Activated naive CD4-positive, alpha-beta T cell treated with anti-CD3 and anti-CD28 coated beads, Interleukin-2, amount 50 U/mL, for 24 hours (primary cell): ENCODE data around the gene AMN1.
"Not testable (repeated sequence)": the region's sequence is repeated elsewhere in the genome, so short reads cannot be mapped to it uniquely, and the experiment has no call there.

Experiments used
- H3K27ac Mint-ChIP-seq: one replicate; pipeline ENCODE4 v1.8.0; 2021; ENCODE audit warnings: mild to moderate bottlenecking, mixed read lengths
- H3K27me3 Mint-ChIP-seq: one replicate; pipeline ENCODE4 v1.8.0; 2021; ENCODE audit warnings: mixed read lengths
- H3K36me3 Mint-ChIP-seq: one replicate; pipeline ENCODE4 v1.8.0; 2021; ENCODE audit warnings: mixed read lengths
- H3K4me1 Mint-ChIP-seq: one replicate; pipeline ENCODE4 v1.8.0; 2021; ENCODE audit warnings: mixed read lengths
- H3K4me3 Mint-ChIP-seq: one replicate; pipeline ENCODE4 v1.8.0; 2021; ENCODE audit warnings: mild to moderate bottlenecking, mixed read lengths
- H3K9me3 Mint-ChIP-seq: one replicate; pipeline ENCODE4 v1.8.0; 2021; ENCODE audit warnings: mixed read lengths

AMN1 gene

DNA sequence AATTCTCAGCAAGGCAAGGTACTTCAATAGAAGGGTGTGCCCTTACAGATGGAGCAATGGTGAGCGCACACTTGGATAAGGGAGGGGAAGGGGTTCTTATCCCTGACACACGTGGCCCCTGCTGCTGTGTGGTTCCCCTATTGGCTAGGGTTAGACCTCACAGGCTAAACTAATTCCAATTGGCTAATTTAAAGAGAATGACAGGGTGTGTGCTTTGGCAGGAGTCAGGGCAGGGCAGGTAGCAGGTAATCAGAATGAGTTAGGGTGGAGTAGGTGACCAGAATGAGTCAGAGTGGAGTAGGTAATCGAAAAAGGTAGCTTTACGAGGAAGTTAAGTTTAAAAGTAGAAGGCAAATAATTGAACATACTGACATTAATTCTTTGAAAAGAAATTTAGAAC is 15.5 kb upstream of the AMN1 start:
- H3K4me1 Mint-ChIP-seq, result peaks cover 85% of the 10 kb centered on the region
- H3K27me3 Mint-ChIP-seq, H3K4me3 Mint-ChIP-seq, H3K27ac Mint-ChIP-seq, H3K36me3 Mint-ChIP-seq, H3K9me3 Mint-ChIP-seq: not testable (repeated sequence)

DNA sequence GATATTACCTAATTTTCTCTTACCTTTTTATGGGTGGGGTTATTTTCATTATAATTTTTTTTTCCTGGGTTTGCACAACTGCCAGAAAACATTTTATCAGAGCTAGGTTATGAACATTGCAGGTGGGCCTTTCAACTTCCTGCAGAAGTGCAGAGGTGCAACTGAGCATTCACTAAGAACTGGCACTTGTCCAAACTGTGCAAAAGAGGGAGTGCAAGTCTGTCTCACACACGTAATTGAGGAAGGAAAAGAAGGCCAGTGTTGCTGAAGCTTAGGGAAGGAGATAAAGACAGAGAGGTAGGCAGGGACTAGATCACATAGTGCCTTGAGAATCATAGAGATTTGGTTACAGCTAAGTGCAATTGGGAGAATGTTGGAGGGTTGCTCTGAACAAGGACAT is 14.1 kb upstream of the AMN1 start:
- Mint-ChIP-seq H3K27me3 (no peaks in the 10 kb centered on the region), H3K9me3 (no peaks in the 10 kb centered on the region), H3K27ac (no peak overlapping the region), H3K4me1 (peaks cover 85% of the 10 kb centered on the region), H3K36me3 (no peaks in the 10 kb centered on the region), H3K4me3 (no peak overlapping the region)

DNA sequence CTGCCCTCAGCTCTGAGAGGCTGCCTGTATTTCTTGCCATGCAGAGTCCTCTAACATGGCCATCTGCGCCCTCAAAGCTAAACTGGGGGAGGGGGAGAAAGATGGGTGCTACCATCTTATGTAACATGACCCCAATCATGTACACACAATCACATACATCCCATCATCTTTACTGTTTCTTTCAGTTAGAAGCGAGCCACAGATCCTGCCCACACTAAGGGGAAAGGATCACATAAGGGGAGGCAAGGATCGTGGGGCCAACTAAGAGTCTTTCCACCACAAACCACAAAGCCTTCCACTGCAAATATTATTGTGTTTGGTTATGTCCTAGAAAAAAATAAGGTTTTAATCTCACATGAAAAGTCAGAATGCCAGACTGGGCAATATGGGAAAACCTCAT is 11.8 kb upstream of the AMN1 start:
- H3K36me3 Mint-ChIP-seq, result no peaks in the 10 kb centered on the region
- H3K4me3 Mint-ChIP-seq, result no peak overlapping the region
- peaks cover 83% of the 10 kb centered on the region for H3K4me1 Mint-ChIP-seq

DNA sequence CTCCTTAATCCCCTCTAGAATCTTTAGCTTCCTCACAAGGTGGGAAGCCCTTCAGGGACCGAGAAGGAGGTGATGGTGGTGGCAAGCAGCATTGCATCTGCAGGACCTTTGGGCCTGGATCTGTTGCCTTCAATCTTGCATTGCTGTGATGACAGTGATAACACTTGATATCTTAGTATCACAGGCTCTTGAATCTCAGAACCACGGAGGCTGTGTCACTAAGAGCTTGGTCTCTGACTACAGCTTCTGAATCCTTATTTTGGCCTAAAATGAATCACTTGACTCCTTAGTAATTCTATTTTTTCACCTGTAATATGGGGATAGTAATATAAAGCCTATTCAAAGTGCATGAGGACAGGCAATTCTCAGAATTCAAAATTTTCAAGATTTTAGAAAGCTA is 8.9 kb upstream of the AMN1 start:
- peak overlapping the region; percentile 54 for H3K4me3 Mint-ChIP-seq
- H3K9me3 Mint-ChIP-seq, result no peaks in the 10 kb centered on the region
- peaks cover 78% of the 10 kb centered on the region for H3K4me1 Mint-ChIP-seq
- H3K27me3 Mint-ChIP-seq, result no peaks in the 10 kb centered on the region
- H3K36me3 Mint-ChIP-seq, result peaks cover 3% of the 10 kb centered on the region
- H3K27ac Mint-ChIP-seq, result peak overlapping the region; percentile 74

More for the DNA sequence above, 11.8 kb upstream of the AMN1 start:
- H3K9me3 Mint-ChIP-seq, result no peaks in the 10 kb centered on the region
- H3K27ac Mint-ChIP-seq, result peak overlapping the region; percentile 60
- no peaks in the 10 kb centered on the region for H3K27me3 Mint-ChIP-seq

DNA sequence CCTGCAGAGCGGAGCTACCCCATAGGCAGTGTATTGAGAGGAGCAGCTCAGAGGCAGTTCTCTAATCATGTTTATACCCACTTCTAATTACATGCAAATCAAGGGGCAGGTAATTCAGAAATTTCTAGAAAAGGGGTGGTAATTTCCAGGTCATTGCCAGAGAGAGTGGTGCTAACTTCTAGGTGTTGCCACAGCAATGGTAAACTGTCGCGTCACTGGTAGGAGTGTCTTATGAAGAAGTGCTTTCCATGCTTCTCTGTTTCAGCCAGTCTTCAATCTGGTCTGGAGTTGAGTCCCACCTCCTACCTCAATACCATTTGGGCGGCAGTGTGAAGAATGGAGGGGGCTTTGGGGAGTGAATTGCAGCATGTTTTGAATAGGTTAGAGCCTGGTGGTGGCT is 8.5 kb upstream of the AMN1 start:
- Mint-ChIP-seq H3K4me1 (peaks cover 76% of the 10 kb centered on the region), H3K36me3 (peaks cover 3% of the 10 kb centered on the region), H3K27ac (peak overlapping the region; percentile 95), H3K9me3 (no peaks in the 10 kb centered on the region), H3K4me3 (peak overlapping the region; percentile 54), H3K27me3 (no peaks in the 10 kb centered on the region)

DNA sequence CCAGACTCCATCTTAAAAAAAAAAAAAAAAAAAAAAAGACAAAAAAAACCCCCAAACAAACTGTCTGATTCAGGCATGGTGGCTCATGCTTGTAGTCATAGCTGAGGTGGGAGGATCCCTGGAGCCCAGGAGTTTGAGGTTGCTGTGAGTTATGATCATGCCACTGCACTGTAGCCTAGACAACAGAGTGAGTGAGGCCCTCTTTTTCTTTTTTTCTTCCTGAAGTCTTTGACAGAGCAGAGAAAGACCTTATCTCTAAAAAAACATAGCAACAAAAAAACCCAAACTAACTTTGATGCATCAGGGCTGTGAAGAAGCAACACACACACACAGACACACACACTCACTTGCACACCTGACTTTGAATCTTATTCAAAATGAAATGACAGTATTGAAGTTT is 7.7 kb upstream of the AMN1 start:
- H3K36me3 Mint-ChIP-seq, result peaks cover 3% of the 10 kb centered on the region
- no peaks in the 10 kb centered on the region for H3K27me3 Mint-ChIP-seq
- peak overlapping the region; percentile 95 for H3K27ac Mint-ChIP-seq
- peaks cover 73% of the 10 kb centered on the region for H3K4me1 Mint-ChIP-seq
- peak overlapping the region; percentile 71 for H3K4me3 Mint-ChIP-seq
- H3K9me3 Mint-ChIP-seq, result no peaks in the 10 kb centered on the region

DNA sequence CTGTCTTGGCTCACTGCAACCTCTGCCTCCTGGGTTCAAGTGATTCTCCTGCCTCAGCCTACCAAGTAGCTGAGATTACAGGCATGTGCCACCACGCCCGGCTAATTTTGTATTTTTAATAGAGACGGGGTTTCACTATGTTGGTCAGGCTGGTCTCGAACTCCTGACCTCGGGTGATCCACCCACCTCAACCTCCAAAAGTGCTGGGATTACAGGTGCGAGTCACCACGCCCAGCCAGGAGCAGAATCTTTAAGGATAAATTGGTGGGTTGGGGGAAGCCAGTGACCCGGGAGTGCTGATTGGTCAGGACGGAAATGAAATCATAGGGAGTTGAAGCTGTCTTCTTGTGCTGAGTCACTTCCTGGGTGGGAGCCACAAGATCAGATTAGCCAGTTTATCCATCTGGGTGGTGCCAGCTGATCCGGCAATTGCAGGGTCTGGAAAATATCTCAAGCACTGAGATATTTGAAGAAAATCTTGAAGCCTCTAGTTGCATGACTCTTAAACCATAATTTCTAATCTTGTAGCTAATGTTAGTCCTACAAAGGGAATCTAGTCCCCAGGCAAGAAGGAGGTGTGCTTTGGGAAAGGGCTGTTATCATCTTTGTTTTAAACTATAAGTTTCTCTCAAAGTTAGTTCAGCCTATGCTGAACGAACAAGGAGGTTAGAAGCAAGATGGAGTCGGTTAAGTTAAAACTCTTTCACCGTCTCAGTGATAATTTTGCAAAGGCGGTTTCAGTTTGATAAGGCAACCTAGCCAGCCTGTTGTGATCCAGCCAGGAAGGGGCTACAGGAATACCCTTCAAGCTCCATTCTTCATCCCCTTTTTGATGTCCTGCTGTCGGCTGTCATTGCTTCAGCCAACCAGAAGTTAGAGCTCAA is 5.0 kb upstream of the AMN1 start:
- peaks cover 13% of the 10 kb centered on the region for H3K36me3 Mint-ChIP-seq
- not testable (repeated sequence) for H3K9me3 Mint-ChIP-seq, H3K27me3 Mint-ChIP-seq, H3K4me3 Mint-ChIP-seq
- peaks cover 72% of the 10 kb centered on the region for H3K4me1 Mint-ChIP-seq
- H3K27ac Mint-ChIP-seq, result peak overlapping the region; percentile 93

DNA sequence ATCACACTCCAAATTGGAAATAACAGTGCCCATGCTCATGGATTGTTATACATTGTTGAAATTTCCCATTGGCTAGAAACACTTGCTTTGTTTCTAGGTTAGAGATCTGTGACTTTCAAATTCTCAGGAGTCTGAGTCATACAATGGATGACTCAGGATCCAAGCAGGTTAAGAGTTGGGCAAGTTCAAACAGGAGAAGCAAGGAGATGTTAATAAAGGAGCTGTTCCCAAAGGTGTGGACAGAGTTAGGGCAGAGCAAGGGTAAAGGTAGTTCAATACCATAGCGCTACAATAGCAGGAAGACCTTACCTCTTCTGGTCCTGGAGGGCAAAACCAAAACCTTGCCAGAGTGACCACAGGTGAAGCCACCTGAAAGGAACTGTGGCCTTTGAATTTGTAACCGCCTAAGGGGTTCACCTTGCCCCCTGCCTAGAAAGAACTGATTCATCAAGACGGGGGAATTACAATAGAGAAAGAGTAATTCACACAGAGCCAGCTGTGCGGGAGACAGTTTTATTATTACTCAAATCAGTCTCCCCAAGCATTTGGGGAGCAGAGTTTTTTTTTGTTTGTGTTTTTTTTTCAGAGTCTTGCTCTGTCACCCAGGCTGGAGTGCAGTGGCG is 4.2 kb upstream of the AMN1 start:
- peaks cover 13% of the 10 kb centered on the region for H3K36me3 Mint-ChIP-seq
- H3K27me3 Mint-ChIP-seq, result no peaks in the 10 kb centered on the region
- H3K4me1 Mint-ChIP-seq, result peaks cover 66% of the 10 kb centered on the region
- H3K4me3 Mint-ChIP-seq, result peak overlapping the region; percentile 45
- H3K9me3 Mint-ChIP-seq, result no peaks in the 10 kb centered on the region
- H3K27ac Mint-ChIP-seq, result peak overlapping the region; percentile 93

DNA sequence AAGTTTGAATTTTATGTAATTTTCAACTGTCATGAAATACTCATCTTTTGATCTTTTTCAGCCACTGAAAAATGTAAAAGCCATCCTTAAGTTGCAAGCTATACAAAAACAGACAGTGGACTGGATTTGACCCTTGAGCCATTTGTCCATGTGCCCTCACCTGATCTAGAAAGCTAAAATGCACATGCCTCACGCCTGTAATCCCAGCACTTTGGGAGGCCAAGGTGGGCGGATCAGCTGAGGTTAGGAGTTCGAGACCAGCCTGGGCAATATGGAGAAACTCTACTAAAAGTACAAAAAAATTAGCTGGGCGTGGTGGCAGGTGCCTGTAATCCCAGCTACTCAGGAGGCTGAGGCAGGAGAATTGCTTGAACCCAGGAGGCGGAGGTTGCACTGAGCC is 2.4 kb upstream of the AMN1 start:
- peak overlapping the region; percentile 51 for H3K4me3 Mint-ChIP-seq
- H3K9me3 Mint-ChIP-seq, H3K27ac Mint-ChIP-seq, H3K27me3 Mint-ChIP-seq: not testable (repeated sequence)
- H3K4me1 Mint-ChIP-seq, result peaks cover 61% of the 10 kb centered on the region
- H3K36me3 Mint-ChIP-seq, result peaks cover 23% of the 10 kb centered on the region

DNA sequence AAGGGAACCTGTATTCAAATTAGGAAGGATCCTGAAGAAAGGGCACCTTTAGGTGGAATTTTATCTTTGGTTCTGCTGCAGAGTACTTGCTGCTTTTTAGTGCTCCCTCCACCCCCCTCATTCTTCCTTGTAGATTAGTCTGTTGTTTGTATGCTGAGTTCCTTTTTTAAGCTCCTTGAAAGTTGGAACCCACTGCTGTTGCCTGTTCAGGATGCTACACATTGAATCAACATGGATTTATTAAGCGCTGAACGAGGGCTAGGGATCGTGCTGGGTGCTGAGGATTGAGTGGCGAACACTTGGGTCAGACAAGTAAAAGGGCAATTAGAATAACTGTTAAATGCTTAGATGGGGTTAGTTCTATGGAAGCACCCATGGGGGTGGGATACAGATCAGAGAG is 884 bp upstream of the AMN1 start:
- H3K9me3 Mint-ChIP-seq, result no peaks in the 10 kb centered on the region
- H3K4me1 Mint-ChIP-seq, result peaks cover 57% of the 10 kb centered on the region

DNA sequence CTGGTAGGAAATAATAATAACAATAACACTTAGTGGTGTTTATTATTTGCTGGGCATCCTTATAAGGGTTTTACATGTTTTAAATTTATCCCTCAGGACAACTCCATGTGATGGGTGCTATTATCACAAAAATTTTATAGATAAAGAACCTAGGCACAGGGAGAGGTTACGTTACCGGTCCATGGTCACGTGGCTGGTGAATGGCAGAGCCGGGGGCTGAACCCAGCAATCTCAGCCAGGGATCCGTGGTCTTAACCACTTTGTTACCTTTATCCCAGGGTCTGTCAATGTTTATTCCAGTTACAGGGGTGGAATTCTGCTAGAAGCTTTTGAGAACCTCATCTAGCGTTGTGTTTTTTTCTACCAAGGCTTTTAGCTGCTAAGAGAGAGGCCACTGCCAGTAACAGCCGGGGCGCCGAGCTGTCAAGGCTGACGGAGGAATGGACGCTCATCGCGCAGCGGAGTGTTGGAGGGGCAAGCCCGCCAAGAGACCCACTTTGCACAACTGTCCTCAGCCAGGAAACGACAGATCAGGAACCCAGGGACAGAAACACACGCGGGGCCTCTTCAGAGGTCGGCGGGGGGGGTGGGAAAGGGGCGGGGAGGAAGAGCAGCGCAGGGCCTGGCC is 418 bp downstream of the AMN1 start:
- Mint-ChIP-seq H3K27ac (peak overlapping the region; percentile 99), H3K9me3 (peaks cover 5% of the 10 kb centered on the region), H3K27me3 (no peaks in the 10 kb centered on the region), H3K4me1 (peaks cover 55% of the 10 kb centered on the region), H3K4me3 (peak overlapping the region; percentile 99), H3K36me3 (peaks cover 37% of the 10 kb centered on the region)

More for the DNA sequence above, 884 bp upstream of the AMN1 start:
- Mint-ChIP-seq H3K27ac (peak overlapping the region; percentile 99), H3K4me3 (peak overlapping the region; percentile 99), H3K36me3 (peaks cover 29% of the 10 kb centered on the region), H3K27me3 (no peaks in the 10 kb centered on the region)

DNA sequence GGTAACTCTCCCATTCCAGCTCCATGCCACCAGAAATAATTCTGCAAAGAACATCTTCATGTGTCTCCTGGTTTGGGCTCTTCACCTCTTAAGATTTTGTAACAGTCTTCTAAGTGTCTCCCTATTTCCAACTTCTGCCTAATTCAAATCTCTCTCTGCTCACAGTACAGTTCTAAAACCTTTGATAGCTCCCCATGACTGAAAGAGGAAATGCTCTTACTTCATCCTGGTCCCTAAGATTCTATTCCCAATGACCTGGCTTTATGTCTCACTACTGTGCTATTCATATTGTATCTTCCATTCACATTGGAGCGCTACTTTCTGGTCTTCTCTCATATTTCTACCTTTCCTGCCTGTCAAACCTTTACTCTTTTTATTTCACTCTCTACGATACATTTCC is 1.6 kb downstream of the AMN1 start:
- H3K36me3 Mint-ChIP-seq, result peaks cover 40% of the 10 kb centered on the region
- peak overlapping the region; percentile 59 for H3K4me3 Mint-ChIP-seq
- H3K27me3 Mint-ChIP-seq, result no peaks in the 10 kb centered on the region
- peaks cover 5% of the 10 kb centered on the region for H3K9me3 Mint-ChIP-seq
- peaks cover 54% of the 10 kb centered on the region for H3K4me1 Mint-ChIP-seq
- peak overlapping the region; percentile 48 for H3K27ac Mint-ChIP-seq

DNA sequence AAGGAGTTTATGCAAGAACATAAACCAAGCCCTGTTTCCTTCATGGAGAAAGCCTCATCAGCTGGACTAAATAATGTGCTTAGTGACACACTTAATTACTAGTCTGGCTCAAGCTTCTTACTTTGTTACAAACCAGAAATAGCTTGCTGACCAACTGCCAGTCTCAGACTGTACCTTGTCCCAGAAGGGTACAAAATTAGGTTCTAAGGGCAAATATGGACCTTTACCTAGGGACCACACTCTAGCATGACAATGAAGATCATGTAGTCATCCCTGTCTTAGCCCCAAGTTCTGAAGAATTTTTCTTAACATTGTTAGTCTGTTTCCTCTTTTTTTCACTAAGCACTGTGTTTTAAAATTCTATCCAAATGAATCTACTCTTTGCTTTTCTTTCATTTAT is 2.2 kb downstream of the AMN1 start:
- peaks cover 5% of the 10 kb centered on the region for H3K9me3 Mint-ChIP-seq
- H3K27me3 Mint-ChIP-seq, result no peaks in the 10 kb centered on the region
- H3K27ac Mint-ChIP-seq, result peak overlapping the region; percentile 31
- H3K4me1 Mint-ChIP-seq, result peaks cover 52% of the 10 kb centered on the region
- H3K36me3 Mint-ChIP-seq, result peaks cover 43% of the 10 kb centered on the region
- H3K4me3 Mint-ChIP-seq, result no peak overlapping the region

DNA sequence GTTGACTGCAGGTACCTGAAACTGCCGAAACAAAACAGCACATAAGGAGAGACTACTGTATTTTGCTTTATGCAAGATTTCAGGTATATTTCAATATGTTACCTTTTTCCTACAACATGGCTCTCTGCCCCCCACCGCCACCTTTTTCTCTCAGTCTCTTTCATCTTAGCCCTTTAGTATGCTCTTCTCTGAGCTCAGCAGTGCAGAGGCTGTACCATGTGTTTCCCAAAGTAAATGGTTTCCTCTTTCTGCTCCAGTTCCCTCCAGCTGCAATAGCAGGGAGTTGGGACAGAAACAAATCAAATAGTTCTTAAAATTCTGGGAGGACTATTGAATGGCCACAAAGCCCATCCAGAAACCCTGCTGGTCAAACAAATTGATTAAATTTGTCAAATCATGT is 4.3 kb downstream of the AMN1 start:
- H3K4me3 Mint-ChIP-seq, result no peak overlapping the region
- peaks cover 48% of the 10 kb centered on the region for H3K36me3 Mint-ChIP-seq
- peak overlapping the region; percentile 53 for H3K27ac Mint-ChIP-seq
- H3K27me3 Mint-ChIP-seq, result no peaks in the 10 kb centered on the region
- peaks cover 5% of the 10 kb centered on the region for H3K9me3 Mint-ChIP-seq
- H3K4me1 Mint-ChIP-seq, result peaks cover 47% of the 10 kb centered on the region

DNA sequence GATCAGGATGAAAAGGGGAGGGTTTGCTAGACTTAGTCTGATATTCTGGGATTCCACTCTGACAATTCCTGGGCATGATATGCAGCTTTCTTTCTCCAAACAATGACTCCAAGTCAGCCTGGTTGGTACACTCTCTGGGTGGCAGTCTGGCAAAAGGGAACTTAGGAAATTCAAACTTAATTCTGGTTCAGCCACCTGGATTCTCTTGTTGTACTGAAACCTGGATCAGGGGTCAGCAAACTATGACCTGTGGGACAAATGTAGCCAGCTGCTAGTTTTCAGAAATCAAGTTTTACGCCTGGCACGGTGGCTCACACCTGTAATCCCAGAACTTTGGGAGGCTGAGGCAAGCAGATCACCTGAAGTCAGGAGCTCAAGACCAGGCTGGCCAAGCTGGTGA is 6.2 kb downstream of the AMN1 start:
- peaks cover 45% of the 10 kb centered on the region for H3K4me1 Mint-ChIP-seq
- H3K36me3 Mint-ChIP-seq, result peaks cover 61% of the 10 kb centered on the region
- no peak overlapping the region for H3K27ac Mint-ChIP-seq
- no peak overlapping the region for H3K4me3 Mint-ChIP-seq
- H3K27me3 Mint-ChIP-seq, result no peaks in the 10 kb centered on the region
- H3K9me3 Mint-ChIP-seq, result peaks cover 11% of the 10 kb centered on the region
